Stimulated activated CD4-positive, alpha-beta T cell treated with anti-CD3 and anti-CD28 coated beads, TNF-alpha, amount 100 ng/mL, for 1 hour (primary cell): ENCODE data around the gene LHX4.
"Not testable (repeated sequence)": the region's sequence is repeated elsewhere in the genome, so short reads cannot be mapped to it uniquely, and the experiment has no call there.

ENCODE experiments used
- DNase-seq, 3 donors: peaks; one replicate each; pipeline ENCODE4 v3.0.0-alpha.2; 2020; ENCODE audit warnings: low read depth in 3 of 3, low spot score in 1 of 3

LHX4 gene

GRCh38 chr1:180196436-180197003, 33.5 kb upstream of the LHX4 start:
- no peak for DNase-seq

- no peak for DNase-seq
These were observed 32.8 kb upstream of the LHX4 start for GRCh38 chr1:180197231-180197630.

GRCh38 chr1:180198196-180198595, 31.9 kb upstream of the LHX4 start:
- no peak for DNase-seq

- DNase-seq, result no peak
These were observed 31.5 kb upstream of the LHX4 start for GRCh38 chr1:180198611-180199010.

GRCh38 chr1:180199018-180199417, 31.0 kb upstream of the LHX4 start:
- DNase-seq, result no peak

- DNase-seq, result no peak
These were observed 28.4 kb upstream of the LHX4 start for GRCh38 chr1:180201451-180202200.

GRCh38 chr1:180202588-180202987, 27.5 kb upstream of the LHX4 start:
- not testable (repeated sequence) for DNase-seq

- no peak for DNase-seq
These were observed 25.8 kb upstream of the LHX4 start for GRCh38 chr1:180204231-180204630.

- DNase-seq, result no peak
These were observed 23.5 kb upstream of the LHX4 start for GRCh38 chr1:180206581-180206980.

- no peak for DNase-seq
These were observed 21.8 kb upstream of the LHX4 start for GRCh38 chr1:180208264-180208663.

GRCh38 chr1:180210008-180210620, 19.9 kb upstream of the LHX4 start:
- no peak for DNase-seq

GRCh38 chr1:180211156-180211859, 18.8 kb upstream of the LHX4 start:
- no peak for DNase-seq

- DNase-seq, result no peak
These were observed 18.2 kb upstream of the LHX4 start for GRCh38 chr1:180211860-180212229.

GRCh38 chr1:180213401-180214170, 16.5 kb upstream of the LHX4 start:
- DNase-seq, result no peak

- no peak for DNase-seq
These were observed 14.0 kb upstream of the LHX4 start for GRCh38 chr1:180215856-180216625.

- DNase-seq, result no peak
These were observed 13.1 kb upstream of the LHX4 start for GRCh38 chr1:180217006-180217405.

GRCh38 chr1:180218806-180219765, 11.0 kb upstream of the LHX4 start:
- no peak for DNase-seq

GRCh38 chr1:180219776-180220175, 10.3 kb upstream of the LHX4 start:
- DNase-seq, result no peak

GRCh38 chr1:180221462-180221861, 8.6 kb upstream of the LHX4 start:
- DNase-seq, result no peak
